GM18498 (cell line): Measurements from ENCODE around the gene FXYD6.
"Not testable (repeated sequence)": the region's sequence is repeated elsewhere in the genome, so short reads cannot be mapped to it uniquely, and the experiment has no call there.

ENCODE experiments used
- ATAC-seq: cut with Tn5 transposase; IDR thresholded peaks from one replicate; pipeline ENCODE4 v1.9.1; 2021; ENCODE audit warnings: mild to moderate bottlenecking, moderate library complexity; ENCODE audit not compliant: unreplicated experiment

The FXYD6 gene

DNA sequence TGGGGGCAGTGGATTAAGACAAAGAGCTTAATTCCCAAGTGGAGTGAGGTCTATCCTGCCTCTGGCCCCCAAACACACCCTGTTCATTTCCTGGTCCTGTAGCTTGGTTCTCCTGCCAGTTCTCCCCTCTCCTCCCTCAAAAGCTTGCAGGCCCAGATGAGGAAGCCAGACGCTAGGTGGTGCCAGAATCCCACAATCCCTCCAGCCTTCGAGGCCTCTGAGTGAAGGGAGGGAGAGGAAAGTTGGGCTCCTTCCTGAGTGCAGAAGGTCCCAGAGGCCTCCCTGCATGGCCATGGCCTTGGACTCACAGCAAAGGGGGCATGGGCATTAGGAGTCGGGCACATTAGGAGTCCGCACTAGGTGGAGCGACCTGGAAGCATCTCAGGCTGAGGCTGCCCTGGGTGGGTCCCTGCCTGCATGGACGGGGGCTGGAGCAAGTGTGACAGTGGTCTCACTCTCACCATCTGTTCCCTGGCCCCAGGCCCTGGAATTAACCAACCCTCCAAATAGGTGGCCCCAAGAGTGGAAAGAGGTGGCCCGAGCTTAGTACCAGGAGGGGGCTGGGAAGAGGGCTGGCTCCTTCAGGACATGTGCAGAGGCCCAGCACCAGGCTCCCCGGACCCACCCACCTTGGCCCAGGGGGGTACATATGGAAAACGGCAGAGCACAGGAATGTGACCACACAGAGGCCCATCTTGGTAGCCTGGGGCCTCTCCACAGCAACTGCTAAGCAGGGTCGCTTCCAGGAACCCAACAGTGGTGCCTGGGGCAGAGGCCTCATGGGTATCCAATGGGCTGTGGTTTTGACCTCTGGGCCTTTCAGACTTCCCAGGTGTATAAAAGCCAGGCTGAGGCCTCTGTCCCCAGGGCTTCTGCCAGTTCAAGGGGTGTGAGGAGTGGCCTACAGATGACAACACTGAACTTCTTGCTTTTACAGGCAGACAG is 57.1 kb downstream of the FXYD6 start:
- ATAC-seq, result no peak

DNA sequence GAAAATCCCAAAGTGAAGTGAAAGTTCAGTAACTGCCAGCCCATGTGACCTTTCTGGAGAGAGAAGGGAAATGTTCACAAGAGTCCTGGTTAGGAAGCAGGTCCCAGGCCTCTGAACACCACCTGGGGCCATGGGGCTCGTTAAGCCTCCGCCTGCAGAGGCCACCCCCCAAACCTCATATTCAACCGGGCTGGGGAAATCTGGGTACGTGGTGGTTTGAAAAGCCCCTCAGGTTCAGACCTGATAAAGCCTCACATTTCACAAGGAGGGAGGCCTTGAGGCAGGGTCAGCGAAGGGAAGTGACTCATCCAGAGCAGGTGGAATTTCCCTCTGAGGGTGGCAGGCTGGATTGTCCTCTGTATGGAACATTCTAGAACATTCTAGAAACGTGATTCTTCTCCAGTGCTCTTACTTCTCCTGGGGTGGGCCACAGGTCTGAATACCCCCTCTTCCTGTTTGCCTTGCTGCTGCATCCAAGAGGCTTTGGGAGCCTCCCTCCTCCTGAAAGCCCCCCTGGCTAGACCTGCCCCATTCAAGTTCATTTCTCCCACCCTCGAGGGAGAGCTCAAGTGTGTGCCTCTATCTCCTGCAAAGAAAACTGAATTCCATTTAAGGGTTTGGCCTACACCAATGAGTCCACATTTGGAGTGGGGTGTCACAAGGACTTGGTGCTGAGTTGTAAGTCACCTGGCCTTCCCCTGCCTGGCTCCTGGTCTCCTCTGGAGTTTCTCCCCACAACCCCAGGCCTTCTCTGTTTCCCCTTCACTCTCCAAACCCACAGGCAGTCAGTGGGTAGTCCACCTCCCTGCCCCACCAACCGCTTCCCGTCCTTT is 58.2 kb downstream of the FXYD6 start:
- peak; percentile 25 for ATAC-seq

DNA sequence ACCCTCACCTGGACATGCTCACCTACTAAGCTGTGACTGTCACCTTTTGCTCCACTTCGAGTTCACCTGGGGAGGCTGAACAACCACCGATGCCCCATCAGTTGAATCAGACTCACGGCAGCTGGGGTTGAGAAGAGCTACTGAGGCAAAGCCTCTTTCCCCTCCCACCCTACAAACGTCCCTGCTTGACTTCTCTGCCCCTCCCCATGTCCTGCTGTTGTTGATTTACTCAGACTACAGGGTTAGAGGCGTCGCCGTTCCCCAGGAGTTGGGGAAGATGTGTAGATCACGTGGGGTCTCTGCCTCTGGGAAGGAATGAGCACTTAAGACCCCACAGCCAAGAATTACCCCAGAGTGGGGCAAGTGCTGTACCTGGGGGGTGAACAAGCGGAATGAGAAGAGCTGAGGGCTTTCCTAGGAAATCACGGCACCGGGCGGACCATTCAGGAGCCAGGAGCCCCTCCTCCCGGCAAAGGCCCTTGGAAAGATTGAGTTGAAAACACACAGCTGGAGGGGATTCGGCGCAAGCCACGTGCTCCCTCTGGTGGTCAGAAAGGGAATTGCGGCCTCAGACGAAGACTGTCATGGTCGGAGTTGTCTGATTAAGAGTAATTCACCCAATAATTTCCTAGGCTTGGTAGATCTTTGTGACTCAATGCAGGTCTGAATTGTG is 59.0 kb downstream of the FXYD6 start:
- ATAC-seq, result peak; percentile 21

- ATAC-seq, result no peak
Observed at GRCh38 chr11:117816846-117817367, 59.6 kb downstream of the FXYD6 start.

GRCh38 chr11:117816151-117816741 is 60.2 kb downstream of the FXYD6 start:
- no peak for ATAC-seq

DNA sequence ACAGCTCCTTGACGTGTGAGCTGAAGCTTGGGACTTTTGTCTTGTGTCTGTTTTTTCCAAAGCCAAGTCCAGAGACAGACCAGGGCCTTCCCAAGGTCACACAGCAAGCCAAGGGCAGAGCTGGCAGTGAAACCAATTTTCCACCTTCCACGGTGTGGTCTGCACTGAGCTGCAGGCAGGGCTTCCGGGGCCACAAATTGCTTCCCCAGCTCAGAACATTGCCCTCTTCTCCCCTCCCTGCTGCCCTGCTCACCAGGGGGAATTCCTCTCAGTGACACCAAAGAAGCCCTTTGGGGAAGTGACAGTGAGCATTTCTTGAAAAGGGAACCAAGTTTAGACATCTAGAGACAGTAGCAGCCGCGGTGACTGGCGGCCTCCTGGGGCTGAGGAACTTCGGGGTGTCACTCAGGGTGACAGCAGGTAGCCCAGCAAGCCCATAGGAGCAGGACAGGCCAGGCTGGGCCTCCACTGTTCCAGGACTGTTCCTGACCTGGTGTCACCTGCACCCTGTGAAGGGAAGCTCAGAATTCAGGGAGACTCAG is 61.1 kb downstream of the FXYD6 start:
- ATAC-seq, result peak; percentile 59

DNA sequence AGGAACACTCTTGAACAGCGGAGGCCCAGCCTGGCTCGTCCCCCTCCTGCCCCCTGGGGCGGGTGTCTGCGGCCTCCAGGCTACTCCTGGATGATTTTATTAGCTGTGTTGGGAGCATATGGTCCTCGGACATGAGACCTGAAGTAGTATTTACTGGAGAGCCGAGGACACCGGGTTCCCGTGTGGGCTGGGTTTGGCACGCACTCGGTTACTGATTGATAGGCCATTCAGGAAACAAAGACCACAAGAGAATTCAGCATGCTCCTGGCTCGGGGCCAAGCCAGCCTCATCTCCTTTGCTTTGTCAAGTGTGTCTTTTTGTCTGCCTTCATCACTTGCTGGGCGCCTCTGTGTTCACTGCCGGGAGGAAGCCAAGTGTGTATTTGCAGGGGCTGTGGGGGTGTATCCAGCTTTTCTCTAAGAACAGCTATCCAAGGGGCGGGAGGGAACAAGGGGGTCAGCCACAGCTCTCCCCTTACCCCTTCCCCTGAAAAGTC is 61.6 kb downstream of the FXYD6 start:
- ATAC-seq, result peak; percentile 45

GRCh38 chr11:117814204-117814765 is 62.2 kb downstream of the FXYD6 start:
- ATAC-seq, result peak; percentile 7

GRCh38 chr11:117810056-117810451 is 66.4 kb downstream of the FXYD6 start:
- not testable (repeated sequence) for ATAC-seq

DNA sequence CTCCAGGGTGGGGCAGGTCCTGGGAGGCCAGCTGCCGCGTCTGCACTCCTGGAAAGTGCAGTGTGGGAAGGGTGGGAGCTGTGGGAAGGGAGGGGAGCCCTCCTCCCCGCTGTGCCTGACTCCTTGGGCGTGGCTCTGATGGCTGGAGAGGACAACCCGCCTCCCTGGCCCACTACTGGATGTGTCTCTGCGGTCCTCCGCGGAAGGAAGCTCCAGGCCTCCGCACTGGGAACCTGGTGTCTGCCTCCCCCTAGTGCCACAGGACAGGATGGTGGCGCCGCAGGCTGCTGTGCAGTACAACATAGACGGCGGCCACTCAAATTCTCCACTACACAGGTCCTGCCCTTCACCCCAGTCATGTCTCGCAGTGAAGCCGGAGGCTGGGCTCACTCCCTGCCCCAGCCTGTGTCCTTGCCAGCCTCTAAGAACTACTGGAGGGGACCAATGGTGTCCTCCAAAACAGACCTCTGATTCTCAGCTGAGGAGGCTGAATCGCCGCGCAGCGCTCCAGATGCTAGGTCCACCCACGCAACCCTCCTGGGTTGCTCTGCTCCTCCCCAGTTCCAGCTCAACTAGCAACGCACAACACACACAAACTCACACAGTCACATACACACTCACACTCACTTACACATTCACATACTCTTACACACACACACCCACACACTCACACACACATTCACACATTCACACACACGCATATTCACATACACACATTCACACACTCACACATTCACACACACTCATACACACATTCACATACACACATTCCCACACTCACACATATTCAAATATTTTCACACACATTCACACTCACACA is 67.0 kb downstream of the FXYD6 start:
- no peak for ATAC-seq

- ATAC-seq, result no peak
Observed at GRCh38 chr11:117808784-117809183, 67.7 kb downstream of the FXYD6 start.

- no peak for ATAC-seq
Observed at GRCh38 chr11:117807482-117808327, 68.8 kb downstream of the FXYD6 start.

DNA sequence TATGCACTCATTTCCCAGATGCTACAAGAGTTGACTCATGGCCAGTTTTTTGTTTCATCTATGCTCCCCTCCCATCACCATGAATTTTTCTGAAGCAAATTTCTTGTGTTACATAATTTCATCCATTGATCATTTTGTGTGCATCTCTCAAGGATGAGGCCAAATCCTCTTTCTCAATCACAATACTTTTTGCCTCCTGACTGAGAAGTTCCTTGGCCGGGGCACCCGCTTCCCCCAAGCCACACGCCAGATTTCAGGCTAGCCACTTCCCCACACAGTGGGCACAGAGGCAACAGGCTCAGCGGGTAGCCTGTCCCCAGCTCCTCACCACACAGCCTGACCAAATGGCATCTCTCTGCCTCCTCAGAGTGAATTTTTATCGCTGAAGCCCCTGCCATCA is 69.6 kb downstream of the FXYD6 start:
- ATAC-seq, result no peak

DNA sequence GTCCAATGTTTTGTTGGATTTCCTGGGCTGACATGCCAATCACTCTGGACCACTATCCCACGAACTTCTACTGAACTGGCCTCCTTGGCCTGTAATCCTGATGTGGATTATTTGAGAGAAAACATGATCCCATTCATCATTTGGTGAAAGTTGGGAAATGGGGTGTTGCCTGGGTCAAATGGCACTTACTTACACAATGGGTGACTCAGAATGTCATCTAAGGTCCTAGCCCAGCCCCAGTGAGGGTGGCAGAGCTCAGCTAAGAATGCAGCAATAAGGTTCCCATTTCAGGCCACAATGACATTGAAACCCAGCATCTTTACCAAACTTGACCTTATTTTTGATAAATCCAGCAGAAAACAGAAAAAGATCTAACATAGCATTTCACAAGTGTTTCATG is 71.4 kb downstream of the FXYD6 start:
- no peak for ATAC-seq

DNA sequence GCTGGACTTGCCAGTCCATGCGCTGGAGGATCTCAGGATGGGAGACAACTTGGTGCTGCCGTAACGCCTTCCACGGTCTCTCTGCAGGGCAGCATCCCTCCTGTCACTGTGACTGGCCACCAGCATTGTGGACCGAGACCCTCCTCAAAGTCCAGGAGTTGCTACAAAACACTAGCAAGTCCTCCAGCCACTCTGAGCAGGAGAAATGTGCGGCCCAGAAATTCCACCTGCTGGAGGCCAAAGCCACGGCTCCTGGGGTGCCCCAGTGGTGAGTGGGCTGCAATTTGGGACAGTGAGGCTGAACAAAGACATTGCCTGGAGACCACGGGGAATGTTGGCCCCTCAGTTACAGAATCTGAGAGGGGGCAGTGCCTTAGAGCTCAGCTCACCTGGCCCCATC is 72.6 kb downstream of the FXYD6 start:
- ATAC-seq, result no peak

DNA sequence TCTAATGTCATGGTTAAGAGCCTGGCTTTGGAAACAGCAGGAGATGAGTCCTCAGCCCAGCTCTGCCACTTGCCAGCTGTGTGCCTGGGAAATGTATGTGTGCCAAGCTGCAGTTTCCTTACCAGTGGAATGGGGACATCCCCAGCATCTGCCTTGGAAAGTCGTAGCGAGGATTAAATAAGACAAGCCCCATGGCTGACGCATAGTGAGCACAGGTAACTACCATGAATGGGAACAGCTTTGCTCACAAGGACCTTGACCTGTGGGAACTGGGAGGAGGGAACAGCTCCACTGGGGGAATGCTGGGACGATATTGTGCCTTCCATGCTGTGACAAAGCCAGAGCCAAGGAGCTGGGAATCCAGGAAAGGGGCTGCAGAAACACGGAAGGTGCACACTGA is 76.8 kb downstream of the FXYD6 start:
- ATAC-seq, result no peak

DNA sequence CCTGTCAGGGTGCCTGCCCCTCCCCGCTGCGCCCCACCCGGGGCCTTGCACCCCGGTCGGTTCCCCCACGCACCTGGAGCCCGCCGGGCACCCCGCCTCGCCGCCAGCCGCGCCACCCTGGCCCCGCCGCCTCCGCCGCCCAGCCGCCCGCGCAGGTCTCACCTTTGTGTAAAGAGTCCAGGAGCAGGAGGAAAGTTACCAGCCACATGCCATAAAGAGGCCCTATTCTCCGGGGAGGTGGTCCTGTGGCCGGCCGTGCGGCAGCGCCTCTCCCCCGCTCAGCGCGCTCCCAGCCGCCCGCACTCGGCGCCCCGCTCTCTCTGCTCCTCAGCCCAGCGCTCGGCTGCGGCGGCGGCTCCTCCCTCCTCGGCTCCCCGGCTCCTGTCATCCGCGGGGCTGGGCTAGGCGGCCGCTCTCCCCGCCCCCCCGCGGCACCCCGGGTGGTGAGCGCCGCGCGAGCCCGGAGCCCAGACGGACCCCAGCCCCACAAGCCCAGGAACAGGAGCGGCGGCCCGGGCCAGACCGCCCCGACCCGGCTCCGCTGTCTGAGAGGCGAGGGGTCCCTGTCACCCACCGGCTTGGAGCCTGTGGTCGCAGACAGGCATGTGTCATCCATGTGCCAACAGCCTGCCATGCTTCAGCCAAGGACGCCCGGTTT is 79.5 kb downstream of the FXYD6 start, which contains the start of gene DSCAML1:
DSCAML1 (minus strand) TSS at position 345 of the 658 bp plus-strand sequence; CDS start at position 208, 137 bp downstream.
- ATAC-seq, result no peak
